ENCODE results near the gene HEBP2.

Gene HEBP2

DNA sequence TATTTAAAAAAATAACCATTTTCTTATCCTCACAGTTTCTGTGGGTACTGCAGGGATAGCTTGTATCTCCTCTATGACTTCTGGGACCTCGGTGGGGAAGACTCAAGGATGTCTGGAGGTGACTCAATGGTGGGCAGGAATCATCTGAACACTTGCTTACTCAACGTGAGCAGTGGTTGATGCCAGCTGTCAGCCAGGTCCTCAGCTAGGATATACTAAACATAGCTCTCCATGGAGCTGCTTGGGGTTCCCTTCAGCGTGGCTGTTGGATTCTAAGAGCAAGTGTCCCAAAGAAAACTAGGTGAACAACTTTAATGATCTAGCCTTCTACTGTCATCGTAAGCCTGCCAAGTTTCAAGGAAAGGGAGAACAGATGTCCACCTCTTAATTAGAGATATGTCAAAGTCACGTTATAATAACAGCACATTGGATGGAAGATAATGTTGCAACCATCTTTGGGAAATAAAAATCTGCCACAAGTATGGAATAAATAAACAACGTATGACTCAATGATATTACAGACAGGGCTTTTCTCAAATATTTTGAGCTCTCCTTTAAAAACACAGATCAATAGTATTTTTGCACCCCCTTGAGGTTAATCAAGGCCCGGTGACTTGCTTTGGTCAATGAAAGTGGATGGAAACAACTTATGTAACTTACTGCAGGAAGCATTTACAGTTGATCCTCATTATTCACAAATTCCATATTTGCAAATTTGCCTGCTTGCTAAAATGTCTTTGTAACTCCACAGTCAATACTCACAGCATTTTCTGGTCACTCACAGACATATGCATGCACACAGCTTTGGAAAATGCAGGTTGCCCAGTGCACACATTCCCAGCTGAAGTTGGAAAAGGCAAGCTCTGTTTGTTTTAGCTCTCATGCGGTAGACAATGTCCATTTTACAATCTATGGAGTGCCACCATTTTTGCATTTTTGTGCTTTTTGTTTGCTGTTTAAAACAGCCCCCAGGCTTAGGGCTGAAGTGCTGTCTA lies 6.6 kb upstream of the HEBP2 start:
- DNase-seq (ENCODE audit: low spot score), result no peak

DNA sequence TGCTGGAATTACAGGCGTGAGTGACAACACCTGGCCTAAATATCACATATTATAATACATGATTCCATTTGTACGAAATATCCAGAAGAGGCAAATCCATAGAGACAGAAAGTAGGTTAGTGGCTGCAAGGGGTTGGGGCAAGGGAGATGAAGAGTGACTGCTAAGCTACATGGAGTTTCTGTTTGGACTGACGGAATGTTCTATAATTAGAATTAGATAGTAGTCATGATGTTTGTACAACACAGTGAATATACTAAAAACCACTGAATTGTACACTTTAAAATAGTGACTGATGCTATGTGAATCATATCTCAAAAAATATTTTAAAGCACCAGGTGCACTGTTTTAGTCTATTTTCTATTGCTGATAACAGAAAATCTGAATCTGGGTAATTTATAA lies 3.7 kb upstream of the HEBP2 start:
- DNase-seq (ENCODE audit: low spot score), result no peak

DNA sequence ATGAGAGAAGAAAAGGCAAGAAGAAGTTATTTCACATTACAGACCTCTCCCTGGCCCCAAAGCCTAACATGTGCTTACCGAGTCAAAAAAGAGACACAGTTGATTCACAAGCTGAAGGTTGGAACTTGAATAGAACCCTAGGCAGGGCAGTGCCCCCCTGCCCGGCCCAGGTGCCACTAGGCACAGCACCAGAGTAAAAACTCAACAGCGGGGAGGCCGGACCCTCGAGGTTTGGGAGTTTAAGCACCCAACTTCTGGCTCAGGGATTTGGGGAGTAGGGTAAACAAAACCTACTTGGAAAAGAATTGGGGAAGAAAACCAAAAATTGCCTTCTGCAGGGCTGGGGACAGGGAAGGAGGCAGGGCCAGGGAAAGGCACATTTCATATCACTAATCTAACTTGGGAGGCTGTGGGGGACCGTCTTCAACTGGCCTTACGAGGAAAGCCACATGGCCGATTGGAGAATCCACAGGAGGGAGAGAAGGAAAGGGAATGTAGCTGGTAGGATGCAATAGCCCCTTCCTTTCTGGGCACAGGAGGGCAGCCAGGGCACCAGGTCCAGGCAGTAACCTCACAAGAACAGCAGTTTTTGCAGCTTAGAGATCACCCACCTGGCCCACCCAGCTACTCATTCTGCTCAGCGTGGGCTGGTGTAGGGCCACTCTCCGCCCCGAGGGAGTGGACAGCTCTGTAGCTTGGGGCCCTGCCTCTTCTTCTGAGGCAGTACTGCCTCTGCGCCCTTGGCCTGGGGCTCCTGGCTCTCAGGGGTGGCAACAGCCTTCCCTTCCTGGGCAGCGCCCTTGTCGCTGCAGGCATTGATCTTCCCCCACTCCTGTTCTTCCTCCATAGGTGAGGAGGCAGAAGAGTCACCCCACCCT lies 1.8 kb upstream of the HEBP2 start:
- no peak for DNase-seq (ENCODE audit: low spot score)

DNA sequence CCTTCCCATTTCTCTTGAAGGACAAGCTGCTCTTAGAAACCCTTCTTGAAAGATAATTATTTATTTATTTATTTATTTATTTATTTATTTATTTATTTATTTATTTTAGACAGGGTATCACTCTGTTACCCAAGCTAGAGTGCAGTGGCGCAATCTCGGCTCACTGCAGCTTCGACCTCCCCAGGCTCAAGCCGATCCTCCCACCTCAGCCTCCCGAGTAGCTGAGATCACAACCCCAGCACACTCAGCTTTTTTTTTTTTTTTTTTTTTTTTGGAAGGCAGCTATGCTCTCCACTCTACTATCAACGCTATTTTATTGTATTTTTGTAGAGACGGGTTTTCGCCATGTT lies 1.2 kb upstream of the HEBP2 start:
- no peak for DNase-seq (ENCODE audit: low spot score)

DNA sequence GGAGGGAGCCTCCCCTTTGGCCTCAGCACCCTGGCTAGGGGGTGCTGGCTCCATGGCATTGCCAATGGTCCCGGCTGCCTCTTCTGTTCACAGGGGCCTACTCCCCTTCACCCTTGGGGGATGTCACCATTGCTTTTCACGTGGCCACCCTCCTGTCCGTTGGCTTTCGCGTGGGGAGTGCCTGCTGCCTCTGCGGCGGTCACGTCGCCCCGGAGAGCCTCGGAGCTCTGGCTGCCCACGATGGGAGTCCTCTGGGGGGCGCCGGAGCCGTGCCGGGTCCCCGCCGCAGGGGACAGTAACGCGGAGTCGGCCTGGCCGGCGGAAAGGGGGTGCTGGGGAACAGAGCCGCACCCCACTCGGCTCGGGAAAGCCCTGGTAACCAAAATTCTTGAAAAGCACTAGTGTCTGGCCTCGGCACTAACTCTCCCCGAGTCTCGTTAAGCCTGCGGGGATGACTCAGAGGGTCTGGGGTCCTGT lies 661 bp upstream of the HEBP2 start:
- peak; percentile 30 for DNase-seq (ENCODE audit: low spot score)

DNA sequence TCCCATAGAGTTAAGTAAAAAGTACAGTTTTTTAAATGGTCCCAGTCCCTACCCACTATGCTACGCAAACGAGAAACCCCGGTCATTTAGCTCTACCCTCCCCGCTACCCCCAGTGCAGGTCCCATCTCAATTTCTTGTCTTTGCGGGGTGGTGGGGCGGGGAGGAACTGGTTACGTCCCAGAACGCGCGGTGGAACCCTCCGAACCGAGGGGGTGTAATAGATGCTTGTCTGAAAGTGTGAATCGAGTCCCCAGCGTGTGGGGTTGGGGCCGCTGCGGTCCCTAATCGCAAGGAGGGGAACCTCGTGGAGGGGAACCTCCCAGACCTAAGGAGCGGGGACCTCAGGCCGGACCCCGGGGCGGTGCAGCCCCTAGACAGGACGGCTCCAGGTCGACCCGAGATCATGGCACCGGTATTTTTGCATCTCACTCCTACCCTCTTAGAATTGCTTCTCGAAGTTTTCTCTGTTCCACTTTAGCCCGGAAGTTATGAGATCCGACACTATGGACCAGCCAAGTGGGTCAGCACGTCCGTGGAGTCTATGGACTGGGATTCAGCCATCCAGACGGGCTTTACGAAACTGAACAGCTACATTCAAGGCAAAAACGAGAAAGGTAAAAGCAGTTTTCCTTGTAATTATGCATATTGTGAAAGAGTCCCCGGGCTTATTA lies 779 bp downstream of the HEBP2 start:
- DNase-seq (ENCODE audit: low spot score), result no peak

DNA sequence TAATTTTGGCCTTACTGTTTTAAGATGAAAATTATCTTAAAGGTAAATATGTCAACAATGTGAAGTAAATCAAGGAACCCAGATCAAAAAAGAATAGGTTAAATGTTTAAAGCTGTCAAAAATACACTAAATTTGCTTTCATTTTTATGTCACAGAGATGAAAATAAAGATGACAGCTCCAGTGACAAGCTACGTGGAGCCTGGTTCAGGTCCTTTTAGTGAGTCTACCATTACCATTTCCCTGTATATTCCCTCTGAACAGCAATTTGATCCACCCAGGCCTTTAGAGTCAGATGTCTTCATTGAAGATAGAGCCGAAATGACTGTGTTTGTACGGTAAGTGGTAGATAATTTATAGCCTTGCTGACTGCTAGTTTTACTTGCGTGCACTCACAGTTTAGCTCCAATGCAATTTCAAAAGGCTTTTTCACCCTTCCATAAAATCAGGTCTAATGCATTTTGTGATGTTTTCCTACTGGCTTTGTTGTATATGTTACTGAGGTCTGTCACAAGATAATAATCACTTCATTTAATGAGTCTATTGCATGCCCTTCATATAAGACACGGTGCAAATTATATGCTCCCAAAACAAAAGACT lies 1.9 kb downstream of the HEBP2 start:
- no peak for DNase-seq (ENCODE audit: low spot score)

DNA sequence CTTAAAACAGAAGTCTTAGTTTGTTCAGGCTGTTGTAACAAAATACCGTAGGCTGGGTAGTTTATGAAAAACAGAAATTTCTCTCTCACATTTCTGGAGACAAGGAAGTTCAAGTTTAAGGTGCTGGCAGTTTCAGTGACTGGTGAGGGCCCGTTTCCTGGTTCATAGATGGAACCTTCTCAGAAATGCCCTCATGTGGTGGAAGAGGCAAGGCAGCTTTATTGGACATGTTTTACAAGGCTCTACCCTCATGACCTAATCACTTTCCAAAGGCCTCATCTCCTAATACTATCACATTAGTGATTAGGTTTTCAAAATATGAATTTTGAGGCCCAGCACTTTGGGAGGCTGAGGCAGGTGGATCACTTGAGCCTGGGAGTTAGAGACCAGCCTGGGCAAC lies 2.4 kb downstream of the HEBP2 start:
- DNase-seq (ENCODE audit: low spot score), result no peak

DNA sequence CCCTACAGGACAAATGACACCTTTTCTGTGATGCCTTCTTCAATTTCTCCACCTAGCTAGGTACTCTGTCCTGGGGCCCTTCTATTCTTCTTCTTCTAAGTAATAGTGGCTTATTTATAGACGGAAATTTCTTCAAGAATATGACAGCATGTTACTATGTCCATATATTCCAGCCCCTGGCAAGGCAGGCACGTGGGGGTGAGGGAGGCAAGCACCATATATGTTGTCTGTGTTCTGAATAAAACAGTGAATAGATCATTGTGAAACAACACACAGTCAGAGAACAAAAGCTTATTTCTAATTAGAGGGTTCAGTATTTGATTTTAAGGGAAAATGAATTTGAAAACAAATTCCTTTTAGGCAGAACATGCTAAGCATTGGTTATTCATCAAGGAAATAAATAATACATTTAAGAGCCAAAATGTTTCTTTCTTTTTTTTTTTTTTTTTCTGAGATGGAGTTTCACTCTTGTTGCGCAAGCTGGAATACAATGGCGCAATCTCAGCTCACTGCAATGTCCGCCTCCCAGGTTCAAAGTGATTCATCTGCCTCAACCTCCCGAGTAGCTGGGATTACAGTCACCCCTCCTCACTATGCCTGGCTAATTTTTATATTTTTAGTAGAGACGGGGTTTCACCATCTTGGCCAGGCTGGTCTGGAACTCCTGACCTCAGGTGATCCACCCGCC lies 6.2 kb downstream of the HEBP2 start:
- no peak for DNase-seq (ENCODE audit: low spot score)

DNA sequence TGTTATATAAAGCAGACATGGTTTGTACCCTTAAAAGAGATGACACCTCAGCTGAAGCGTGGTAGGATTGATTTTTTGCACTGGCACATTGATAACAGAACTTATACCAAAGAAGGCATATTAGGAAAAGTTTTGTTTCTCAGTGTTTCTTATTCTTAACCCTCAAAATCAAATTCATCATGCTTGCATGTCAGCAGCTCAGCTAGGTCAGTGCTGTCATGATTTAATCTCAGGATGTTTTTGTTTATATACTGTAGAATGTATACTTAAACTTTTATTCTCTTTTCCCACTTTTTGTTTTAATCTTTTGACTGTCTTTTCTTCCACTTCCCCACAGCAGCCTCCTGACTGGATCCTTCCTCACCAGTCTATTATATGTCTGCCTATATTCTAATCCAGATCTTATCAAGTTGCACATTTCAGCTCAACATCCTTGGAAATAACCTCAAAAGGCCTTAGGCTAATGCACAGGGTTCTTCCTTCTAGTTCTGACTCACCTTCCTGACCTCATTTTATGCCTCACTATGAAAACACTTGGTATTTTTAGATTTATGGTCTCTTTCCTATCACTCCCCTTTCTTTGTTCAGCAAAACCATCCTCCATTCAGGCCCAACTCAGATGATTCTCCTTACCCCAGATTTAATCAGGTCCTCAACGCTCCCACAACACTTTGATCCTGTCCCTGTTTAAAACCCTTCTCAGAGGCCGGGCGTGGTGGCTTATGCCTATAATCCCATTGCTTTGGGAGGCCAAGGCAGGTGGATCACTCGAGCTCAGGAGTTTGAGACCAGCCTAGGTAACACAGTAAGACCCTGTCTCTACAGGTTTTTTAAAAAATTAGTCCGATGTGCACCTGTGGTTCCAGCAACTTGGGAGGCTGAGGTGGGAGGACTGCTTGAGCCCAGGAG lies 7.2 kb downstream of the HEBP2 start:
- no peak for DNase-seq (ENCODE audit: low spot score)

DNA sequence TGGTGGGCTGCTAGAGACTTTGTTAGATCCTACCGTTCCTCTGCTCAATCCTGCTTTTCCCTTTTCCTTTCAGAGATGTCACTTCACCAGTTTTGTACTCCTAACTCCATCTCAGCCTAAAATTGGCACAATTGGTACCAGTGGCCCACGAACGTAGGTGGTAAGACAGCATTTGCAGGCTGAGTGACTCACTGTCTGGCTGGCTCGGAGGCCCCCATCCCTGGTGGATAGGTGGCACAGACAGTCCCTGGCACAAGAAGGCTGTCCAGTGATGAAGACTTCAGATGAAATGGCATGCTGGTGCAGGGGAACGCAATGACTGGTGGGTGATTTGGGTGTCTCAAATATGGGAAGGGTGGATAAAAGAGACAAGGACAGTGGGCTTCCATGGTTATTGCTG lies 11.1 kb downstream of the HEBP2 start:
- DNase-seq (ENCODE audit: low spot score), result no peak

DNA sequence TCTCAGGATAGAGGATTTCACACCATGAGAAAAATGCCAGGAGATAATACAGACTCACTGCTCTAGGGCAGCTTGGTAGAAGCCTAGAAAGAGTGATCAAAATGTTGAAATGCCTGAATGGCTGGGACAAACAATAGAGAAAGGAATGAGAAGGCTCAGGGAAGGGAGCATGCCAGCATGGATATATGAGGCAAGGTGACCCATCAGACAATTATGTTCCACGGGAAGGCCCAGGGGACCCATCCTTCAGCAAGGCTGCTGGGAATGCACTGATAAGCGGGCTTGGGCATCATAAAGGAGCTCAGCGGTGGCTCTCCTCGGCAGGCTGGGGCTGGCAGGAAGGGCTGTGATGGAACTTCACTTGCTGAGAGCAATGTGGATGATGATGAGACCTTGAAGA lies 12.2 kb downstream of the HEBP2 start:
- no peak for DNase-seq (ENCODE audit: low spot score)

DNA sequence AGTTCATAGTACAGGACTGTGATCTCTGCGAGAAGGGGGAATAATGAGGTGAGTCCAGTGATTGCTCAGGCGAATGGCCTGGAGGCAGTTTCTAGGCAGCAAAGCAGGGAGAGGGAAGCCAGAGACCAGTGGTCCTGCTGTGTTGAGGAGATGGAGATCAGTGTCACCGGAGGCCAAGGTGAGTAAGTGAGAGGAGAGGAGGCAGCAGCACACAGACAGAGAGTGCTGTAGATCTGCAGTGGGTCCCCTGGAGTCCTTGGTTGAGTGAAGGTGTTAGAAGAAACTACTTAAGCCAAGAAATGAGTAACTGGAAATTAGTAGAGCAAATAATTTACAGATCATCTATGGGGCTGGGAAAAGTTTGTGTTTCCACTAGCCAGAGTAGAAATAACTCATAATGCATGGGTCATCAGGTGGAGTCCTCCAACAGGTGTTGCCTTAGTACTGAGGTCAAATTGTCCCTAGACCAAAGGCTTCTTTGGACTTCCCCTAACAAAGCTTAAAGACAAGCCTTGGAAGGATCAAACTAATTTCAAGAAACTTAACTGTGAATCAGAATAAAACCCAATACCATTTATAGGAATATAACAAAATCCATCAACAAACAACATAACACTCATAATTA lies 13.6 kb downstream of the HEBP2 start:
- no peak for DNase-seq (ENCODE audit: low spot score)

DNA sequence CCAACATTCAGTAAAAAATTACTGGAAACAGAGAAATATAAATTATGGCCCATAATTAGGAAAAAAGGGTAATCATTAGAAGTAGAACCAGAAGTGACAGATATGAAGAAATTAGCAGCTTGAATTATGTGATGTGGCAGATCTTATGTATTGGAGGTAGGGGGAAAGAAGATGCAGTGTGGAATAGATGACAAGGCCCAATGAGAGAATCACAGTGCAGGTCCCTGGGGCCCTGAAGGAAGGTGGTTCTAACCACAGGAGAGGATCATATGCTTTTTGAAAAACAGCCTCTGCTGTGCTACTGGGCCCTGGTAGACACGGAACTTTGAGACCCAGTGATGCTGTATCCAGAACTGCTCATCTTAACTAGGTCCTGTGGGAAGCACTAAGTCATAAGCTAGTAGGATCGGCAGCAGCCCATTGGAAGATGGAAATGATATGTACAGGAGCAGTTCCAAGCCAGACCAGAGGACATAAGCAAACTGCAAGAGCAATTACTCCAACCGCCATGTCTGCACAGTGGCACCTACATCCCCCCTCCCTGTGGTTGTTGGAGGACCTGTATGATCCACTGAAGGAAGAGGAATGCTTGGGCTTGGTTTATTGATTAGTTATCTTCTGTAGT lies 14.2 kb downstream of the HEBP2 start:
- no peak for DNase-seq (ENCODE audit: low spot score)

DNA sequence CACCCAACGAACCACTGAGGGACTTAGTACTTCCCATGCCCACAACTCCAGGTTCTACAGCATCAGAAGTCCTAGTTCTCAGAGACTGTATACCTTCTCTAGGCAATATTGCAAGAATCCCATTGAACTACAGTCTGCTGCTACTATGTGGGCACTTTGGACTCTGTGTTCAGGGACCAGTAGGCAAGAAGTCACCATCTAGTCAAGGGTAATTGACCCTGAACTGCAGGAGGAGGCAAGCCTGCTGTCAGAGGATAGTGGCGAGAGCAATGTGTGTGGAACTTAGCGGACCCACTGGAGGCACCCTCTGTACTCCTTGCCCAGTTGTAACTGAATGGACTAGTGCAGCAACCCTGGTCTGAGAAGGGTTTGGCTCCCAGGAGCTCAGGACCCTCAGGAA lies 15.7 kb downstream of the HEBP2 start:
- no peak for DNase-seq (ENCODE audit: low spot score)

DNA sequence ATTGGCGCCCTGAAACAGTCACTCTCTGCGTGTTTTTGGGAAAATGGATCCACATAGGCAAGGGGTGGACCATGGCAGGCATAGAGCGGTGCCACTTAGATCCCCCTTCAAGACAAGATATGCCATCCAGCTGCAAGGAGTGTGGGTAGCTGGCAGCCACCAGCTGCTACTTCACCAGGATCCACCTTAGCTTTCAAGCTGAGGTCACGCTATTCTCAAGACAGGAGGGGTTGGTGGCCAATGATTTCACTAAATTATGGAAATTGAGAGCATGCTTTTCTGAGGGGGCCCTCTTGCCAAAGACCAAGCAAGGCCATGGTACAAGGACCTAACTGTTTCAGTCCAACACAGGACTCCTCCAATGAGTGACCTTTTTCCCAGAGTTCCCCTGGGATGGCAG lies 16.3 kb downstream of the HEBP2 start:
- DNase-seq (ENCODE audit: low spot score), result no peak

DNA sequence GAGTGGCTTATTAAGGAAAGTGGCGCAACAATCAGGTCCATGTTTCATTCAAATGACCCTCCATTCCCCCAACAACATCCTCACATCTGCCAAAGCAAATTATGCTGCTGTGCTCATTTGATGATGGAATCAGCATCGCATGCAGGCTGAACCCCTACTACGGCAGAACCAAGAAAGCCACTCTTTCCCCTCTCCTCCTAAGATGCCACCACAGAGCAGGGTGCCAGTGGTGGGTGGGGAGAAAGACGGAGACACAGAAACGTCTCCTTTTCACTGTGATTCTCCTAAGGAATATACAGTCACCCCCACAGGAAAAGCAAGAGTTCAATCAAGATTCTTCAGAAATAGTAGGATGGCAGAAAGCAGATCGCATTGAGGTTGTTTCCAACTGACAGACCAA lies 17.1 kb downstream of the HEBP2 start:
- DNase-seq (ENCODE audit: low spot score), result no peak

DNA sequence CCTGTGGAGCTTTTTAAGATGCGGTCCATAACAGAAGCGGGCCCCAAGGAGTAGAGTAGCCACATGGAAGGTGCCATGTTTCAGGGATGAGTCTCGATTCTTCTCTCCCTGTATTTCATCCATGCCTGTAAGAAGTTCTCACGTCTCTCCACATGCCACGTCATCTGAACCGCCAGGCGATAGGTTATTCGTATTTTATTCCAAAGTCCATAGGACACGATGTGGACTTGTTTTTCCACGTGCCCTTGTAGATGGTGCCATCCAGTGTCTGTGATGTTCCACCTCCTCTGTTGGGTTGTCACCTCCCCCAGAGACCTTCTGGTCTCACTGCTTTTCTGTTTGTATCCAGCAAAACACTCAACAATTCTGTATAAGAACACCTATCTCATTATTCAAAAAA lies 17.6 kb downstream of the HEBP2 start:
- DNase-seq (ENCODE audit: low spot score), result no peak

DNA sequence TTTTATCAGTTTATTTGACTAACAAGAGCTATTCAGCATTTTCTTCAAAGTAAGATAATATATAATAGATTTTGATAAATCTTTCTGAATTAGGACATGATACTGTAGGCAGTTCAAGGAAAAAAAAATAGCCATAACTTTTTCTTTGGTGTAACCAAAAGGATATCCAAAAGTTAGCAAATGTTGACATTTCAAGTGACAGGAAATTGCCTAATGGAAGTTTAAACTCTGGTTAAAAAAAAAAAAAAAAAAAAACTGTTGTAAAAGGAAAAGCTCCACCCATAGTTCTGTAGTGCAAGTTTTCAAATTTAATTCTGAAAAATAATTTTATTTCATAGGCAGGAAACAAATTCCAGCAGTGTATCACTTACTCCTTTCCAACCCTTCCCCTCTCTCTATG lies 18.8 kb downstream of the HEBP2 start:
- DNase-seq (ENCODE audit: low spot score), result no peak
